ENCODE results near the gene BATF2. TPM values are rescaled to one million over a fixed set of nuclear protein-coding genes. Genes with fewer than 3 reads are reported as not detected.

Gene BATF2
- total and polyA plus RNA-seq, 9 of the 15 experiments (the other 6 are each of a cell fraction or from before 2014, with no cell fraction given), result 1.7 to 8.9 (median 6.4) TPM

GRCh38 chr11:65014726-65015227 is 18.0 kb upstream of the BATF2 start (continued):
- TF ChIP-seq E2F4 (CRISPR knock-in tag; IDR thresholded peaks at IDR 0.05; ENCODE audit: low read depth) (no peak), FOXP1 (CRISPR knock-in tag; IDR thresholded peaks at IDR 0.05) (no peak), STAT6 (CRISPR knock-in tag; IDR thresholded peaks at IDR 0.05) (no peak), SMAD3 (CRISPR knock-in tag; conservative IDR thresholded peaks at IDR 0.05) (no peak), NR2F6 (CRISPR knock-in tag; IDR thresholded peaks at IDR 0.05) (no peak), IRF2 (CRISPR knock-in tag; IDR thresholded peaks at IDR 0.05) (no peak), ZC3H4 (CRISPR knock-in tag; IDR thresholded peaks at IDR 0.05; ENCODE audit: borderline replicate concordance) (0 out of 2 replicates have a peak, but pooled peaks have one; percentile 12), ZBTB9 (CRISPR knock-in tag; IDR thresholded peaks at IDR 0.05) (no peak), THRA (IDR thresholded peaks at IDR 0.05) (no peak), MEF2A (IDR thresholded peaks at IDR 0.05; ENCODE audit: control insufficient read depth, low read depth, low read length) (no peak), HMBOX1 (IDR thresholded peaks at IDR 0.05) (no peak), AFF4 (CRISPR knock-in tag; IDR thresholded peaks at IDR 0.05) (0 out of 2 replicates have a peak, but pooled peaks have one; percentile 10), DPF2 (IDR thresholded peaks at IDR 0.05) (0 out of 2 replicates have a peak, but pooled peaks have one; percentile 47), ARID3A (IDR thresholded peaks at IDR 0.05; ENCODE audit: borderline replicate concordance, low read depth, low read length) (no peak)
